Lower lobe of right lung (tissue), 2 donors: ENCODE data around the gene PAX7. TPM values are rescaled to one million over a fixed set of nuclear protein-coding genes. Genes with fewer than 3 reads are reported as not detected.
"Not testable (repeated sequence)": the region's sequence is repeated elsewhere in the genome, so short reads cannot be mapped to it uniquely, and the experiment has no call there.

ENCODE experiments used
- ATAC-seq, 2 donors: fragments of 200-7000 bp; cut with Tn5 transposase; one replicate each; pipeline ENCODE4 v1.9.1; 2020 to 2022; ENCODE audit warnings: mild to moderate bottlenecking in 2 of 2, moderate library complexity in 2 of 2
- DNase-seq: peaks from one replicate; pipeline ENCODE4 v3.0.0-alpha.2; 2020
- H3K27ac ChIP-seq: fragments of 200-600 bp; one replicate; pipeline ENCODE4 v1.8.0; 2022
- H3K27me3 ChIP-seq: fragments of 200-600 bp; one replicate; pipeline ENCODE4 v1.8.0; 2022; ENCODE audit warnings: low read depth
- H3K36me3 ChIP-seq: fragments of 200-600 bp; one replicate; pipeline ENCODE4 v1.8.0; 2022; ENCODE audit warnings: mild to moderate bottlenecking
- H3K4me1 ChIP-seq: fragments of 200-600 bp; one replicate; pipeline ENCODE4 v1.8.0; 2022
- H3K4me3 ChIP-seq: fragments of 200-600 bp; one replicate; pipeline ENCODE4 v1.8.0; 2022; ENCODE audit warnings: mild to moderate bottlenecking
- H3K9me3 ChIP-seq: fragments of 200-600 bp; one replicate; pipeline ENCODE4 v1.8.0; 2022
- CTCF ChIP-seq: fragments of 200-600 bp; IDR thresholded peaks from one replicate; pipeline ENCODE4 v1.8.0; 2022; ENCODE audit warnings: antibody characterized with exemption, mild to moderate bottlenecking
- intact Hi-C: fragments of 100-400 bp; cut with DNase I; formaldehyde crosslinking; loops from one replicate; pipeline ENCODE4 v1.11.0; 2022
- long read RNA-seq: library from polyadenylated mRNA; unstranded; transcript quantifications from one replicate; pipeline ENCODE4 v2.0.0, GENCODE V29; 2021
- total RNA-seq: library from RNA; stranded (reverse); fragmentation: NEBNext Ultra II Directional; extraction: Animal tissue kit (Norgen Biotek cat#: 25700); gene quantifications from one replicate; pipeline ENCODE4 v1.2.1, GENCODE V29; 2021
- donor health status: DM: no; HTN: yes; CAD: no; lungs with severe emphysema.

PAX7 gene
- total RNA-seq: not detected
- long read RNA-seq: 0 reads

DNA sequence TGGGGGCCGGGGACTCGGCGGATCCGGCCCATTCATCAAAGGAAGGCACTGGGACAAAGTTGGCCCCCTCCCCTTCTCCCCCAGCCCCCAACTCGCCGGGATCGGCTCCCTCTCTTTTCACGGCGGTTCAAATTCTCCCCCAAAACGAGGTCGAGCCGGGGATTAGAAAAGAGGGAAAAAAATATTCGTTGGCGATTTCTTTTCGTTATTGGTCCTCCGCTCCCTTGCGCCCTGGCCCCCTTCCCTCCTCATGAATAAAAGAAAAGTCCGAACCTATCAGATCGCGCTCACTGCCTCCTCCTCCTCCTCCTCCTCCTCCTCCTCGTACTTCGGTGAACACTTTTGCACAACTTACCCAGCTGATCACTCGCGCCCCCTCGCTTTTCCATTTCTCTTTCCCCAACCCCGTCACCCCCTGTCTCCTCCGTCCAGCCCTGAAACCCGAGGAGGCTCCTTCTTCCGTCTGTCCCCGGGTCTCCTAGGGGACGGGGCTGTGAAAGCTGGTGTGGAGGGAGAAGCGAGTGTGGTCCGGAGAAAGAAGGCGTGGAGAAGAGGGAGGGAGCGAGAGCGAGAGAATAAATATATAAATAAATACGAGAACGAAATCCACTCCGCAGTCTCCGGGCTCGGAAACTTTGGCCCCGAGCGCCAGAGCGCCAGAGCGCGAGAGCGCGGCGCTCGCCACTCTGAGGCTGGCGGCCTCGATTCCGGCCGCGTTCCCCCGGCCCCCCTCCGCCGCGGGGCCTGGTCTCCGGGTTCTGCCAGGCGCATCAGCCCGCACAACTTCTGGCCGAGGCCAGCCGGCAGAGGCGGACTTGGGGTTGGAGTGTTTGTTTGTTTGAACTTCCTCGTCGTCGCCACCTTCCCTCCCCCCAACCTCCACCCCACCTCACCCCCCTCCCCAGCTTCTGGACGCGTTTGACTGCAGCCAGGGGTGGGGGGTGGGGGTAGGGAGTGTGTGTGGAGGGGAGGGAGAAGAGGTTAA is at the start of gene PAX7:
Gene PAX7, plus strand, starts transcription at position 336 of the 985 bp plus-strand sequence. CDS start 758 bp downstream, outside the sequence.
- peaks cover 11% of the 10 kb centered on the region for H3K4me1 ChIP-seq
- ATAC-seq: no peak
- no peak for TF ChIP-seq CTCF
- no peak for DNase-seq
- no peaks in the 10 kb centered on the region for H3K9me3 ChIP-seq
- intact Hi-C loops: no loop called here
- no peaks in the 10 kb centered on the region for H3K36me3 ChIP-seq
- H3K27ac ChIP-seq: no peak within 1 kb of the TSS
- H3K4me3 ChIP-seq: no peak within 1 kb of the TSS
- H3K27me3 ChIP-seq: peaks cover 99% of the 10 kb centered on the region

DNA sequence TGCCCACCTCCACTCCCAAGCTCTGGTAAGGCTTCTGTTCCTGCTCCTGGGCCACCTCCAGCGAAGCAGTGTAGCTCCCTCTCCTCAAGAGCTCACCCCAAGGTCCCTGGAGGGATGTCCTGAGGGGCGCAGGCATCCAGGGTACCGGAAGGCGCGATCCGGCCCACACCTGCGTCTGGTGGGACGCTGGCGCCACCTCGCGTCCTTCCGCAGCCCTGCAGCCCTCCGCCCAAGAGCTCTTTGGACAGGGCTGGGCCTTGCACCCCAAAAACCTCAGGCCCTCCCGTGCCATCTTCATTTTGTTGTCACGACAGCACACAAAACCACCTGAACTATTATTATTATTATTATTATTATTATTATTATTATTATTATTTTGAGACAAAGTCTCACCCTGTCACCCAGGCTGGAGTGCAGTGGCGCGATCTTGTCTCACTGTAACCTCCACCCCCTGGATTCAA is 49.2 kb upstream of the PAX7 start:
- intact Hi-C loops: no loop called here
- ATAC-seq (peak; percentile 61 to 66), DNase-seq (peak; percentile 52)
- H3K4me1 ChIP-seq: peaks cover 15% of the 10 kb centered on the region
- H3K36me3 ChIP-seq: no peaks in the 10 kb centered on the region
- TF ChIP-seq CTCF: peak; percentile 66
- H3K27me3 ChIP-seq: peaks cover 23% of the 10 kb centered on the region
- no peaks in the 10 kb centered on the region for H3K9me3 ChIP-seq
- H3K4me3 ChIP-seq: no peak overlapping the region
- no peak overlapping the region for H3K27ac ChIP-seq

- Histone ChIP-seq H3K4me1 (peaks cover 15% of the 10 kb centered on the region), H3K36me3 (no peaks in the 10 kb centered on the region), H3K27ac (no peak overlapping the region), H3K4me3 (no peak overlapping the region), H3K9me3 (no peaks in the 10 kb centered on the region), H3K27me3 (peaks cover 23% of the 10 kb centered on the region)
- DNase-seq (no peak), ATAC-seq (no peak)
- intact Hi-C loops: no loop called here
- no peak for TF ChIP-seq CTCF
Observed at GRCh38 chr1:18582890-18583289, 47.8 kb upstream of the PAX7 start.

- intact Hi-C loops: no loop called here
- peak in 1 of 2 donors; percentile 26 for ATAC-seq
- H3K36me3 ChIP-seq: no peaks in the 10 kb centered on the region
- peaks cover 23% of the 10 kb centered on the region for H3K27me3 ChIP-seq
- no peaks in the 10 kb centered on the region for H3K9me3 ChIP-seq
- no peak for TF ChIP-seq CTCF
- peaks cover 15% of the 10 kb centered on the region for H3K4me1 ChIP-seq
- no peak for DNase-seq
- H3K27ac ChIP-seq: no peak overlapping the region
- H3K4me3 ChIP-seq: no peak overlapping the region
Observed at GRCh38 chr1:18583326-18583941, 47.2 kb upstream of the PAX7 start.

- H3K9me3 ChIP-seq, H3K27ac ChIP-seq, DNase-seq, ATAC-seq, H3K36me3 ChIP-seq, H3K4me3 ChIP-seq, intact Hi-C loops: not testable (repeated sequence)
- H3K27me3 ChIP-seq: peaks cover 14% of the 10 kb centered on the region
- H3K4me1 ChIP-seq: peaks cover 15% of the 10 kb centered on the region
Observed at GRCh38 chr1:18586016-18586415, 44.6 kb upstream of the PAX7 start.
